K562 (cell line): ENCODE data around the gene SLC18A3. TPM values are rescaled to one million over a fixed set of nuclear protein-coding genes. Genes with fewer than 3 reads are reported as not detected.

Experiments used
- CBFB ChIP-seq: sonication (generic); formaldehyde crosslinking; IDR thresholded peaks from 2 replicates; pipeline ENCODE4 v1.4.0; 2020; ENCODE audit warnings: mild to moderate bottlenecking, missing genetic modification reagents
- CREM ChIP-seq: IDR thresholded peaks from 2 replicates; pipeline ENCODE4 v1.6.1; 2014; ENCODE audit warnings: antibody characterized with exemption, low read depth
- DLX4 ChIP-seq: fragments of 250-450 bp; sonication (Bioruptor Pico); IDR thresholded peaks from 2 replicates; pipeline ENCODE4 v1.6.1; 2021; ENCODE audit warnings: mild to moderate bottlenecking
- EHMT2 ChIP-seq: fragments of 450-650 bp; IDR thresholded peaks from 2 replicates; pipeline ENCODE4 v1.6.1; 2018; ENCODE audit warnings: antibody characterized with exemption
- ELF1 ChIP-seq: fragments of 200-800 bp; sonication (Bioruptor generic); IDR thresholded peaks from 2 replicates; pipeline ENCODE4 v1.6.1; 2016; ENCODE audit warnings: missing genetic modification characterization, missing compliant biosample characterization
- EP300 ChIP-seq: IDR thresholded peaks from 2 replicates; pipeline ENCODE4 v1.6.1; 2012; ENCODE audit warnings: low read length, improper control_type of control experiment
- HCFC1 ChIP-seq: IDR thresholded peaks from 2 replicates; pipeline ENCODE4 v1.6.1; 2012; ENCODE audit warnings: low read depth, low read length, improper control_type of control experiment
- HNRNPH1 ChIP-seq: fragments of 200-400 bp; formaldehyde crosslinking; optimal IDR thresholded peaks from 2 replicates; pipeline ENCODE3; 2017; ENCODE audit warnings: low read depth, mild to moderate bottlenecking, low read length, moderate library complexity
- IRF1 ChIP-seq: sonication (generic); formaldehyde crosslinking; IDR thresholded peaks from 2 replicates; pipeline ENCODE4 v1.8.0; 2022; ENCODE audit warnings: missing genetic modification reagents, mild to moderate bottlenecking, borderline replicate concordance
- KHSRP ChIP-seq: fragments of 450-650 bp; IDR thresholded peaks from 2 replicates; pipeline ENCODE4 v1.6.1; 2017
- KLF13 ChIP-seq: fragments of 450-650 bp; IDR thresholded peaks from 2 replicates; pipeline ENCODE4 v1.6.1; 2016; ENCODE audit warnings: missing genetic modification characterization, low read depth, mild to moderate bottlenecking, missing compliant biosample characterization, moderate library complexity, borderline replicate concordance
- MBD2 ChIP-seq: sonication (generic); IDR thresholded peaks from 2 replicates; pipeline ENCODE4 v1.6.1; 2016; ENCODE audit warnings: low read depth, borderline replicate concordance
- PHB2 ChIP-seq: fragments of 450-650 bp; IDR thresholded peaks from 2 replicates; pipeline ENCODE4 v1.6.1; 2017; ENCODE audit warnings: low read depth
- RBM17 ChIP-seq: fragments of 200-400 bp; formaldehyde crosslinking; IDR thresholded peaks from 2 replicates; pipeline ENCODE4 v1.6.1; 2017; ENCODE audit warnings: low read depth, mild to moderate bottlenecking, low read length, borderline replicate concordance
- RBM25 ChIP-seq: fragments of 200-400 bp; formaldehyde crosslinking; IDR thresholded peaks from 2 replicates; pipeline ENCODE4 v1.6.1; 2018; ENCODE audit warnings: low read length, low read depth, moderate library complexity; ENCODE audit not compliant: severe bottlenecking
- SMARCE1 ChIP-seq: fragments of 450-650 bp; IDR thresholded peaks from 2 replicates; pipeline ENCODE4 v1.7.1; 2016; ENCODE audit warnings: mild to moderate bottlenecking
- STAG1 ChIP-seq: sonication (generic); formaldehyde crosslinking; IDR thresholded peaks from 2 replicates; pipeline ENCODE4 v1.5.0; 2020; ENCODE audit warnings: missing genetic modification reagents, borderline replicate concordance
- TAF1 ChIP-seq: IDR thresholded peaks from 2 replicates; pipeline ENCODE4 v1.6.1; 2011; ENCODE audit warnings: mild to moderate bottlenecking, low read length, moderate library complexity; ENCODE audit not compliant: insufficient read depth, control insufficient read depth, severe bottlenecking; ENCODE audit errors: extremely low read depth
- TAF9B ChIP-seq: fragments of 450-650 bp; IDR thresholded peaks from 2 replicates; pipeline ENCODE4 v1.6.1; 2018; ENCODE audit warnings: mild to moderate bottlenecking; ENCODE audit not compliant: partially characterized antibody
- TBP ChIP-seq: optimal IDR thresholded peaks from 2 replicates; pipeline ENCODE3; 2011; ENCODE audit warnings: low read depth, low read length, improper control_type of control experiment
- TOE1 ChIP-seq, 2 experiments: fragments of 450-650 bp in 1 of 2; sonication (generic) in 1 of 2; formaldehyde crosslinking in 1 of 2; IDR thresholded peaks; 2 replicates each; pipeline versions ENCODE4 v1.7.1 to v1.8.0; 2016 to 2022; ENCODE audit warnings: borderline replicate concordance in 2 of 2, mild to moderate bottlenecking in 2 of 2, antibody characterized with exemption in 1 of 2, inconsistent platforms in 1 of 2, low read depth in 1 of 2, missing genetic modification reagents in 1 of 2, moderate library complexity in 1 of 2
- XRCC3 ChIP-seq: fragments of 450-650 bp; IDR thresholded peaks from 2 replicates; pipeline ENCODE4 v1.6.1; 2017; ENCODE audit warnings: mild to moderate bottlenecking, moderate library complexity
- ZBTB7A ChIP-seq: IDR thresholded peaks from 2 replicates; pipeline ENCODE4 v1.6.1; 2011; ENCODE audit warnings: low read depth, mild to moderate bottlenecking, low read length, moderate library complexity, borderline replicate concordance; ENCODE audit not compliant: control insufficient read depth
- ZBTB9 ChIP-seq: fragments of 450-650 bp; formaldehyde crosslinking; IDR thresholded peaks from 2 replicates; pipeline ENCODE4 v1.4.0; 2020; ENCODE audit warnings: mild to moderate bottlenecking, moderate library complexity
- ZNF217 ChIP-seq: sonication (generic); formaldehyde crosslinking; IDR thresholded peaks from 2 replicates; pipeline ENCODE4 v1.8.0; 2022; ENCODE audit warnings: mild to moderate bottlenecking, missing genetic modification reagents
- ZNF224 ChIP-seq: sonication (generic); formaldehyde crosslinking; IDR thresholded peaks from 2 replicates; pipeline ENCODE4 v1.8.0; 2022; ENCODE audit warnings: mild to moderate bottlenecking, missing genetic modification reagents
- ZNF444 ChIP-seq: fragments of 250-450 bp; sonication (Bioruptor Pico); IDR thresholded peaks from 2 replicates; pipeline ENCODE4 v1.4.0; 2020; ENCODE audit warnings: mild to moderate bottlenecking, moderate library complexity
- ZNF695 ChIP-seq: fragments of 450-650 bp; formaldehyde crosslinking; IDR thresholded peaks from 2 replicates; pipeline ENCODE4 v1.4.0; 2020; ENCODE audit warnings: mild to moderate bottlenecking, moderate library complexity
- polyA plus RNA-seq, 8 experiments: library from polyadenylated mRNA; depleted of rRNA in 4 of 8; stranded (reverse) in 5 of 8; unstranded in 3 of 8; fragments of >200 nt; fragmentation: Nextera tagmentation in 2 of 8; fragmentation: Illumina TruSeq in 1 of 8; extraction: Ambion mirVana in 2 of 8; extraction: Trizol in 1 of 8; gene quantifications; 2 replicates each; pipeline versions ENCODE4 v1.2.1 to v1.2.3, GENCODE V29; 2011 to 2014; ENCODE audit warnings: inconsistent platforms in 1 of 8, missing spikeins in 1 of 8
- total RNA-seq, 7 experiments: library from RNA; depleted of rRNA in 6 of 7; stranded (reverse); fragments of >200 nt in 6 of 7; fragmentation: Illumina TruSeq in 2 of 7; extraction: Trizol in 2 of 7; gene quantifications; 2 replicates each; pipeline versions ENCODE4 v1.2.1 to v1.2.3, GENCODE V29; 2011 to 2021; ENCODE audit warnings: low replicate concordance in 1 of 7

Gene SLC18A3
- total and polyA plus RNA-seq, 9 of the 15 experiments (the other 6 are each of a cell fraction or from before 2014, with no cell fraction given): not detected

- TF ChIP-seq TAF1 (no peak), CBFB (CRISPR knock-in tag) (peak; percentile 84; the same call in 1 of the 2 replicates), ZNF444 (CRISPR knock-in tag) (no peak), ZNF695 (CRISPR knock-in tag) (no peak), RBM25 (no peak), SMARCE1 (no peak), ZBTB7A (no peak; the same call in 1 of the 2 replicates), ZNF224 (no peak), RBM17 (no peak), MBD2 (no peak), TAF9B (no peak), XRCC3 (no peak), TBP (no peak), TOE1 (IDR thresholded peaks at IDR 0.05; ENCODE audit: borderline replicate concordance) (no peak), TOE1 (CRISPR knock-in tag; IDR thresholded peaks at IDR 0.05; ENCODE audit: borderline replicate concordance, low read depth) (no peak), CREM (peak; percentile 36; the same call in 1 of the 2 replicates), KLF13 (tag) (peak; percentile 58; the same call in 1 of the 2 replicates), STAG1 (CRISPR knock-in tag) (peak; percentile 56; the same call in 1 of the 2 replicates), IRF1 (CRISPR knock-in tag) (peak; percentile 60; the same call in 1 of the 2 replicates), EP300 (no peak), ZNF217 (CRISPR knock-in tag) (no peak), EHMT2 (peak; percentile 99), KHSRP (no peak), ZBTB9 (CRISPR knock-in tag) (no peak), ELF1 (tag) (no peak), HNRNPH1 (no peak), HCFC1 (0 out of 2 replicates have a peak, but pooled peaks have one; percentile 25), PHB2 (no peak), DLX4 (CRISPR knock-in tag) (no peak)
These were observed 3.1 kb upstream of the SLC18A3 start (continued) for GRCh38 chr10:49606981-49607535.
